ENCODE measurements around the gene ADAM10.
"Not testable (repeated sequence)": the region's sequence is repeated elsewhere in the genome, so short reads cannot be mapped to it uniquely, and the experiment has no call there.

ADAM10 gene

GRCh38 chr15:58603927-58604326 lies 145.6 kb downstream of the ADAM10 start:
- not testable (repeated sequence) for DNase-seq

GRCh38 chr15:58602823-58603222 lies 146.7 kb downstream of the ADAM10 start:
- no peak for DNase-seq

- no peak for DNase-seq
These were observed 150.7 kb downstream of the ADAM10 start for GRCh38 chr15:58598829-58599210.

- DNase-seq: no peak
These were observed 151.3 kb downstream of the ADAM10 start for GRCh38 chr15:58597943-58598828.

- no peak for DNase-seq
These were observed 153.8 kb downstream of the ADAM10 start for GRCh38 chr15:58595516-58596263.

GRCh38 chr15:58594898-58595297 lies 154.6 kb downstream of the ADAM10 start:
- no peak for DNase-seq

GRCh38 chr15:58593870-58594269 lies 155.6 kb downstream of the ADAM10 start:
- no peak for DNase-seq

- no peak for DNase-seq
These were observed 158.6 kb downstream of the ADAM10 start for GRCh38 chr15:58590926-58591325.

- DNase-seq: no peak
These were observed 159.3 kb downstream of the ADAM10 start for GRCh38 chr15:58590236-58590635.

- no peak for DNase-seq
These were observed 160.5 kb downstream of the ADAM10 start for GRCh38 chr15:58589047-58589446.

GRCh38 chr15:58588096-58588495 lies 161.4 kb downstream of the ADAM10 start:
- DNase-seq: no peak

GRCh38 chr15:58587486-58587885 lies 162.0 kb downstream of the ADAM10 start:
- DNase-seq: no peak

GRCh38 chr15:58585693-58586443 lies 163.6 kb downstream of the ADAM10 start:
- no peak for DNase-seq

- no peak for DNase-seq
These were observed 164.6 kb downstream of the ADAM10 start for GRCh38 chr15:58584789-58585461.

GRCh38 chr15:58583171-58583908 lies 166.2 kb downstream of the ADAM10 start:
- no peak for DNase-seq

- no peak for DNase-seq
These were observed 167.3 kb downstream of the ADAM10 start for GRCh38 chr15:58582160-58582559.

GRCh38 chr15:58576657-58577056 lies 172.8 kb downstream of the ADAM10 start:
- no peak for DNase-seq

GRCh38 chr15:58575045-58575786 lies 174.3 kb downstream of the ADAM10 start:
- no peak for DNase-seq

- no peak for DNase-seq
These were observed 174.9 kb downstream of the ADAM10 start for GRCh38 chr15:58574631-58575030.

GRCh38 chr15:58573270-58573669 lies 176.2 kb downstream of the ADAM10 start:
- DNase-seq: no peak

- DNase-seq: no peak
These were observed 177.0 kb downstream of the ADAM10 start for GRCh38 chr15:58572521-58572920.

Measured in activated CD4-positive, CD25-positive, alpha-beta regulatory T cell treated with anti-CD3 and anti-CD28 coated beads, Interleukin-2, amount 50 U/mL, for 72 hours (primary cell).